Ovary (tissue), 9 donors: Measurements from ENCODE around the gene NSD1. TPM values are rescaled to one million over a fixed set of nuclear protein-coding genes. Genes with fewer than 3 reads are reported as not detected.
A peak's percentile ranks its signal among the peaks of the same experiment; 100 is the strongest.

Experiments used
- DNase-seq, 5 donors: peaks; one replicate each; pipeline ENCODE4 v3.0.0-alpha.2; 2019 to 2020
- H3K27ac ChIP-seq, 2 donors: fragments of 200-600 bp; one replicate each; pipeline versions ENCODE4 v1.5.1 to v1.8.0; 2019 to 2022
- H3K27me3 ChIP-seq: fragments of 200-600 bp; one replicate; pipeline ENCODE4 v1.8.0; 2022
- H3K36me3 ChIP-seq: fragments of 200-600 bp; sonication (generic); one replicate; pipeline ENCODE4 v1.5.1; 2019
- H3K4me1 ChIP-seq: one replicate; pipeline ENCODE4 v1.8.1; 2013; ENCODE audit warnings: mild to moderate bottlenecking, moderate library complexity; ENCODE audit not compliant: insufficient read depth
- H3K4me3 ChIP-seq: fragments of 200-600 bp; sonication (generic); one replicate; pipeline ENCODE4 v1.5.1; 2017
- H3K9me3 ChIP-seq, 2 donors: fragments of 200-600 bp in 1 of 2; sonication (generic) in 1 of 2; one replicate each; pipeline versions ENCODE4 v1.5.1 to v1.8.1; 2013 to 2019; ENCODE audit warnings: mild to moderate bottlenecking in 1 of 2, moderate library complexity in 1 of 2
- CTCF ChIP-seq, 3 donors: fragments of 450-650 bp in 2 of 3; fragments of 200-600 bp in 1 of 3; IDR thresholded peaks; one replicate each; pipeline versions ENCODE4 v1.5.1 to v1.8.0; 2016 to 2022; ENCODE audit warnings: antibody characterized with exemption in 3 of 3, mild to moderate bottlenecking in 1 of 3
- EP300 ChIP-seq: sonication (generic); formaldehyde crosslinking; IDR thresholded peaks from one replicate; pipeline ENCODE4 v1.6.1; 2017; ENCODE audit warnings: antibody characterized with exemption
- POLR2A ChIP-seq: fragments of 450-650 bp; IDR thresholded peaks from one replicate; pipeline ENCODE4 v1.6.1; 2017; ENCODE audit warnings: antibody characterized with exemption, mild to moderate bottlenecking, moderate library complexity
- WGBS, 3 donors: extraction: QIAGEN DNeasy Blood & Tissue Kit in 1 of 3; methylation state at CpG; one replicate each; pipeline versions ENCODE4 v1.1.5 to v1.1.7; 2013 to 2017; 5-methylcytosine and 5-hydroxymethylcytosine counted together
- intact Hi-C, 4 donors: fragments of 100-400 bp; cut with DNase I; formaldehyde crosslinking; loops; one replicate each; pipeline versions ENCODE4 v1.11.0 to v1.15.1; 2022 to 2023
- polyA plus RNA-seq, 2 donors: library from polyadenylated mRNA; stranded (reverse); fragments of 200-250 nt in 1 of 2; fragments of 350-450 nt in 1 of 2; fragmentation: Illumina TruSeq in 1 of 2; extraction: RNeasy Lipid Tissue Mini Kit (QIAGEN cat#74804) in 1 of 2; gene quantifications; one replicate each; pipeline ENCODE4 v1.2.3, GENCODE V29; 2013 to 2014
- total RNA-seq, 7 donors: library from RNA; depleted of rRNA in 2 of 7; stranded (reverse); fragments of >200 nt in 2 of 7; fragmentation: NEBNext Ultra II Directional in 3 of 7; extraction: Animal tissue kit (Norgen Biotek cat#: 25700) in 3 of 7; gene quantifications; one replicate each; pipeline versions ENCODE4 v1.1.0 to v1.2.4, GENCODE V29; 2016 to 2023
- donor health status: DM: no; HTN: no; CAD: no; lungs with moderate emphysema.
- donor health status: DM: no; HTN: no; CAD: no.
- donor health status: Bipolar disorder and iron deficiency.
- donor health status: DM: yes; HTN: yes; CAD: no.
- donor health status: DM: no; HTN: no; CAD: no.
- donor health status: DM: yes; HTN: yes; CAD: no.

The NSD1 gene
- total and polyA plus RNA-seq, 9 donors: 11.5 to 110 (median 75.5) TPM

GRCh38 chr5:177093803-177094202 is 39.8 kb upstream of the NSD1 start:
- DNase-seq: no peak
- no peaks in the 10 kb centered on the region for H3K9me3 ChIP-seq
- H3K27ac ChIP-seq: no peak overlapping the region
- no peaks in the 10 kb centered on the region for H3K27me3 ChIP-seq
- H3K36me3 ChIP-seq: no peaks in the 10 kb centered on the region
- no peak overlapping the region for H3K4me3 ChIP-seq
- TF ChIP-seq CTCF (IDR thresholded peaks at IDR 0.05) (no peak), EP300 (no peak), POLR2A (no peak)
- WGBS, 3 donors: 86 to 91% (median 87%) methylated on average over 6 of the region's 6 CpGs
- intact Hi-C loops: no loop called here
- H3K4me1 ChIP-seq: peaks cover 44% of the 10 kb centered on the region

GRCh38 chr5:177094224-177095087 is 39.1 kb upstream of the NSD1 start:
- Histone ChIP-seq H3K4me3 (no peak overlapping the region), H3K9me3 (no peaks in the 10 kb centered on the region), H3K4me1 (peaks cover 42% of the 10 kb centered on the region), H3K36me3 (no peaks in the 10 kb centered on the region), H3K27me3 (no peaks in the 10 kb centered on the region), H3K27ac (peak overlapping the region in 1 of 2 donors; percentile 37)
- intact Hi-C loops: no loop called here
- DNase-seq: peak; percentile 97 to 99 (median 98)
- TF ChIP-seq POLR2A (no peak), EP300 (peak; percentile 61)
- 5 to 22% (median 5%) methylated on average over 12 of the region's 12 CpGs for WGBS, 3 donors

GRCh38 chr5:177095088-177095669 is 38.4 kb upstream of the NSD1 start:
- H3K4me3 ChIP-seq: no peak overlapping the region
- H3K27me3 ChIP-seq: no peaks in the 10 kb centered on the region
- TF ChIP-seq CTCF (IDR thresholded peaks at IDR 0.05) (no peak), EP300 (no peak), POLR2A (no peak)
- WGBS, 3 donors: 37 to 64% (median 43%) methylated on average over 22 to 28 of the region's 28 CpGs
- intact Hi-C loops: no loop called here
- H3K9me3 ChIP-seq: no peaks in the 10 kb centered on the region
- peak in 3 of 5 donors; percentile 31 to 54 (median 54) for DNase-seq
- H3K27ac ChIP-seq: peak overlapping the region in 1 of 2 donors; percentile 37
- H3K36me3 ChIP-seq: no peaks in the 10 kb centered on the region
- peaks cover 36% of the 10 kb centered on the region for H3K4me1 ChIP-seq

GRCh38 chr5:177096162-177097015 is 37.2 kb upstream of the NSD1 start:
- intact Hi-C loops: no loop called here

More at GRCh38 chr5:177096162-177097015, 37.2 kb upstream of the NSD1 start:
- TF ChIP-seq CTCF (IDR thresholded peaks at IDR 0.05) (no peak), POLR2A (no peak), EP300 (no peak)
- no peaks in the 10 kb centered on the region for H3K9me3 ChIP-seq
- no peak overlapping the region for H3K4me3 ChIP-seq
- WGBS, 3 donors: 71 to 87% (median 79%) methylated on average over 23 to 29 of the region's 29 CpGs
- no peaks in the 10 kb centered on the region for H3K27me3 ChIP-seq
- H3K27ac ChIP-seq: peak overlapping the region in 1 of 2 donors; percentile 37
- no peaks in the 10 kb centered on the region for H3K36me3 ChIP-seq
- DNase-seq: peak in 1 of 5 donors; percentile 47
- H3K4me1 ChIP-seq: peaks cover 36% of the 10 kb centered on the region
